Transverse colon (tissue), 4 donors: ENCODE data around the gene DDN. TPM values are rescaled to one million over a fixed set of nuclear protein-coding genes. Genes with fewer than 3 reads are reported as not detected.
A peak's percentile ranks its signal among the peaks of the same experiment; 100 is the strongest.

Experiments
- DNase-seq: peaks from one replicate; pipeline ENCODE4 v3.0.0-alpha.2; 2019
- H3K27ac ChIP-seq, 4 donors: fragments of 200-600 bp; sonication (generic); 2 replicates each; pipeline ENCODE4 v1.5.1; 2016 to 2018; ENCODE audit warnings: inconsistent platforms in 4 of 4
- H3K27me3 ChIP-seq: fragments of 200-600 bp; sonication (generic); 2 replicates; pipeline ENCODE4 v1.5.1; 2017; ENCODE audit warnings: inconsistent platforms
- H3K36me3 ChIP-seq, 4 donors: fragments of 200-600 bp; sonication (generic); 2 replicates each; pipeline ENCODE4 v1.5.1; 2017 to 2019; ENCODE audit warnings: inconsistent platforms in 4 of 4
- H3K4me1 ChIP-seq, 4 donors: fragments of 200-600 bp; sonication (generic); 2 replicates each; pipeline ENCODE4 v1.5.1; 2017 to 2020; ENCODE audit warnings: inconsistent platforms in 4 of 4
- H3K4me3 ChIP-seq, 4 donors: fragments of 200-600 bp; sonication (generic); 1 replicate in 1 of 4; 2 replicates in 3 of 4; pipeline versions ENCODE4 v1.5.1 to v1.6.1; 2017 to 2019; ENCODE audit warnings: inconsistent platforms in 4 of 4
- H3K9me3 ChIP-seq, 2 donors: fragments of 200-600 bp; sonication (generic); 2 replicates each; pipeline ENCODE4 v1.5.1; 2017 to 2019; ENCODE audit warnings: inconsistent platforms in 2 of 2
- EP300 ChIP-seq: sonication (generic); formaldehyde crosslinking; IDR thresholded peaks from one replicate; pipeline ENCODE4 v1.6.1; 2017; ENCODE audit warnings: antibody characterized with exemption, low read depth
- POLR2A ChIP-seq: fragments of 450-650 bp; IDR thresholded peaks from one replicate; pipeline ENCODE4 v1.6.1; 2016; ENCODE audit warnings: antibody characterized with exemption, mild to moderate bottlenecking, moderate library complexity
- POLR2AphosphoS5 ChIP-seq, 3 donors: sonication (generic); formaldehyde crosslinking; IDR thresholded peaks; one replicate each; pipeline ENCODE4 v1.6.1; 2016; ENCODE audit warnings: antibody characterized with exemption in 3 of 3
- WGBS, 2 donors: methylation state at CpG; one replicate each; pipeline ENCODE4 v1.1.5; 2018; ENCODE audit warnings: low coverage in 1 of 2; 5-methylcytosine and 5-hydroxymethylcytosine counted together
- in situ Hi-C, 4 donors: fragments of 200-750 bp; cut with MboI; loops; one replicate each; pipeline versions ENCODE4 v1.15.0 to v1.15.1; 2017; ENCODE audit warnings: low sequenced_read_pairs in 3 of 4, low pct_ligation_motif_present in 1 of 4, low pct_unique_long_range_greater_than_20kb in 1 of 4
- intact Hi-C: fragments of 100-400 bp; cut with DNase I; formaldehyde crosslinking; loops from one replicate; pipeline ENCODE4 v1.15.1; 2023; ENCODE audit warnings: low total_unique reads
- total RNA-seq, 4 donors: library from RNA; depleted of rRNA; stranded (reverse); fragments of >200 nt; gene quantifications; one replicate each; pipeline ENCODE4 v1.1.0, GENCODE V29; 2016
- TF ChIP-seq, protein P1 (sequence below), 5 experiments: fragments of 200-600 bp in 3 of 5; fragments of 450-650 bp in 2 of 5; sonication (generic) in 3 of 5; IDR thresholded peaks; 1 replicate in 2 of 5; 2 replicates in 3 of 5; pipeline ENCODE4 v1.5.1; 2016 to 2017; ENCODE audit warnings: antibody characterized with exemption in 5 of 5, inconsistent platforms in 3 of 5, mild to moderate bottlenecking in 2 of 5, moderate library complexity in 1 of 5

The DDN gene
- total RNA-seq, 4 donors from 2014 or later: 0.27 to 0.32 TPM; not detected in 2

DNA sequence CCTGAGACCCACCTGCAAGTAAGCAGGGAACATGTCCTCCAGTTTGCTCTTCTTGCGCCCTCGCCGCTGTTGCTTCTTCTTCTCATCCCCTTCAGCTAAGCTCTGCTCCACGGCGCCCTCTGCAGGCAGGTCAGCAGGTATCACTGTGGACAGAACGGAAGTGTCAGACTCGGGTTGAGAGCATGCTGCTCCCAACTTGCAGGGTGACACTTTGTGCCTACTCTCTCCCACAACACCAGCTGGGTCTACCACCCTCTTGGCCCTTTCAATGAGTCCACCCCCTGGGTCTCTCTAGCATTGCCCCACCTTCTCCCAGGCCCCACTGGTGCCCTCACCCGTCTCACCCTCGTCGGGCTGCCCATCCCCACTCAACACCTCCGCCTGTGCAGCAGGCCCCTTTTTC lies 44.7 kb upstream of the DDN start:
- no peak overlapping the region for H3K27ac ChIP-seq
- DNase-seq: peak; percentile 66
- intact Hi-C loops: no loop called here
- in situ Hi-C loops: no loop called here
- H3K27me3 ChIP-seq: no peaks in the 10 kb centered on the region
- no peak overlapping the region for H3K4me3 ChIP-seq
- H3K36me3 ChIP-seq: peaks cover 0 to 93% (median 51%) of the 10 kb centered on the region in 4 donors
- TF ChIP-seq, protein P1, sequence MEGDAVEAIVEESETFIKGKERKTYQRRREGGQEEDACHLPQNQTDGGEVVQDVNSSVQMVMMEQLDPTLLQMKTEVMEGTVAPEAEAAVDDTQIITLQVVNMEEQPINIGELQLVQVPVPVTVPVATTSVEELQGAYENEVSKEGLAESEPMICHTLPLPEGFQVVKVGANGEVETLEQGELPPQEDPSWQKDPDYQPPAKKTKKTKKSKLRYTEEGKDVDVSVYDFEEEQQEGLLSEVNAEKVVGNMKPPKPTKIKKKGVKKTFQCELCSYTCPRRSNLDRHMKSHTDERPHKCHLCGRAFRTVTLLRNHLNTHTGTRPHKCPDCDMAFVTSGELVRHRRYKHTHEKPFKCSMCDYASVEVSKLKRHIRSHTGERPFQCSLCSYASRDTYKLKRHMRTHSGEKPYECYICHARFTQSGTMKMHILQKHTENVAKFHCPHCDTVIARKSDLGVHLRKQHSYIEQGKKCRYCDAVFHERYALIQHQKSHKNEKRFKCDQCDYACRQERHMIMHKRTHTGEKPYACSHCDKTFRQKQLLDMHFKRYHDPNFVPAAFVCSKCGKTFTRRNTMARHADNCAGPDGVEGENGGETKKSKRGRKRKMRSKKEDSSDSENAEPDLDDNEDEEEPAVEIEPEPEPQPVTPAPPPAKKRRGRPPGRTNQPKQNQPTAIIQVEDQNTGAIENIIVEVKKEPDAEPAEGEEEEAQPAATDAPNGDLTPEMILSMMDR (IDR thresholded peaks at IDR 0.05): peak; percentile 58 to 71 (median 63)
- TF ChIP-seq EP300: no peak
- WGBS, 2 donors: 57 to 100% methylated on average over 4 to 11 of the region's 11 CpGs
- H3K9me3 ChIP-seq: no peaks in the 10 kb centered on the region
- H3K4me1 ChIP-seq: no peaks in the 10 kb centered on the region

DNA sequence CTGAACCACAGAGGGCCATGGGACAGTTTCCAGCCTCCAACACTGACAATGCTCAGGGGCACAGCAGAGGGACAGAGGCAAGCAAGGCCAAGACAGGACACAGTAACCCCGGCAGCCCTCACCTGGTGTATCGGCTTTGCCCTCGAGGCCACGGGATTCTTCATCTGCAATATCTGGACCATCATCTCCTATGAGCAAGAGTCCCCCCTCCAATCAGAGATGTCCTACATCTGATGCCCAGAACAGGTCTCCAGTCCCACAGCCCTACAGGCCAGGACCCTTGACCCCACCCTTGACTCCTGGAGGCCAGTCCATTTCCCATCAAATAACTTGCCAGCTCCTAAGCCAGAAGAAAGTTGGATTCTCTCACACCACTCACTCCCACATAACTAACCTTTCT lies 44.1 kb upstream of the DDN start:
- TF ChIP-seq POLR2AphosphoS5 (IDR thresholded peaks at IDR 0.05) (no peak), EP300 (no peak), POLR2A (no peak)
- TF ChIP-seq, protein P1 (IDR thresholded peaks at IDR 0.05): no peak
- WGBS, 2 donors: 93% methylated on average over 4 of the region's 4 CpGs; no CpG with 5 or more reads in 1 of the 2 donors
- H3K4me3 ChIP-seq: no peak overlapping the region
- no peaks in the 10 kb centered on the region for H3K9me3 ChIP-seq
- no peak overlapping the region for H3K27ac ChIP-seq
- in situ Hi-C loops (no loop called here), intact Hi-C loops (no loop called here)
- no peak for DNase-seq
- no peaks in the 10 kb centered on the region for H3K4me1 ChIP-seq
- peaks cover 0 to 93% (median 51%) of the 10 kb centered on the region in 4 donors for H3K36me3 ChIP-seq
- no peaks in the 10 kb centered on the region for H3K27me3 ChIP-seq

DNA sequence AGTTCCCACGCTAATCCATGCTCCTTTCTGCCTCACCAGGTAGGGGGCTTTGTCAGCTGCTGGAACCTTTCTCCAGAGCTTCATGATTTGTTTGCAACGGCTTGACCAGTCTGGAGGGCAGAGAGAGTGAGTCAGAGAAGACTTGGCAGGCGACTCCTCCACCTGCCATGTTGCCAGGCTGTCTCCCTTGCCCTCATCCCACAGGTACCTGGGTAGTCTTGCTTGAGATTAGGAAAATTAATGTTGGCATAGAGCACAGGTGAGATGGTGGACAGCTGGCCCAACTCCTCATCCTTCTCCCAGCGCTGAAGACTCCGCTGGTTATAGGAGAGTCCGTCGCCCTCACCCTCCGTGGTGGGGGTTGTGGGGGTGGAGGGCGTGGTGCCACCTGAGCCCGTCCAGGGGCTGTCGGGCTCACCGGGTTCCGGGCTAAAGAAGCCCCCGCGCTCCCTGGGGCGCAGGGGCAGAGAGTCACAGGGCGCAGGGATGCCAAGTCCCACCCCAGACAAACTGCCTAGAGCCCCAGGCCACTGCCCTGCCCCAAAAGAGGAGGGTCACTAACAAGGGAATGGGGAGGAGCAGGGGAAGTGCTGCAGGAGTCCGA lies 42.8 kb upstream of the DDN start:
- H3K4me3 ChIP-seq: no peak overlapping the region
- no peak overlapping the region for H3K27ac ChIP-seq
- H3K9me3 ChIP-seq: no peaks in the 10 kb centered on the region
- no peaks in the 10 kb centered on the region for H3K4me1 ChIP-seq
- no peaks in the 10 kb centered on the region for H3K27me3 ChIP-seq
- no peak for DNase-seq
- 88 to 100% methylated on average over 7 to 18 of the region's 18 CpGs for WGBS, 2 donors
- intact Hi-C loops (no loop called here), in situ Hi-C loops (no loop called here)
- no peak for TF ChIP-seq POLR2AphosphoS5 (IDR thresholded peaks at IDR 0.05)
- no peak for TF ChIP-seq POLR2A
- TF ChIP-seq EP300: no peak
- TF ChIP-seq, protein P1 (IDR thresholded peaks at IDR 0.05): no peak
- peaks cover 0 to 96% (median 51%) of the 10 kb centered on the region in 4 donors for H3K36me3 ChIP-seq

DNA sequence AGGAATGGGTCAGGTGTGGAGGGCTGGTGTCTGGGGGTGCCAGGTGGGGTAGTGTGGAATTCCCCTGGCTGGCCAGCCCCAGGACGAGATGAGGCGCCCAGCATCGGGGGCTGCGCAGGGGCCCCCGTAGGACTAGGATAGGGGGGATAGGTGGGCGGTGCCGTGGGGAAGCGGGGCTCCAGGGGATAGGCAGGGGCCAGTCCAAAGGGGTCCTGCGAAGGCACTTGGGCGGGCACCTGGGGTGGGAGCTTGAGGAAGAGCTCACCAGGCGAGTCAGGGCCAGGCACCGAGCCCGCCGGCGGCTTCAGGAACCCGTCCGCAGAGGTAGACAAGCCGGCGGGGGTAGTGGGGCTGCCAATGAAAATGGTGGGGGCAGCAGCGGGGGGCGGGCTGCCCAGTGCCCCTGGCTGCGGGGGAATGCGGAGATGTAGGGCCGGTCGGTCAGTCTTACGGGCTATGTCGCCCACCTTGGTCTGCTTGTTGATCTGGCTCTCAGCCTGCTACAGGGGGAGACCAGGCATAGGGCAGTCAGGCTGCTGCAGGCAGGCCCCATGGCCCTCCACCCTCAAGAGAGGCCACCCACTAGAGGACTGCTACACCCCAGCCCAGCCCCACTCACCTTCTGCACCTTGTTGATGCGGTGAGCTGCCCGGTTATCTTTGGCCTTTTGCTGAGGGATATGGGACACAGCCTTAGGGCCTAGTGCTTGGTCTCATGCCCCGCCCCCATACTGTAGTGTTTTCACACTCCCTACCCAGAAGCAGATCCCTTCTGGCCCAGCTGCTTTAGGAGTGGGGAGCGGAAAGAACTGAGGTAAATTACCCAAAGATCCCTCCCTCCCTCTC lies 42.1 kb upstream of the DDN start:
- Histone ChIP-seq H3K4me1 (no peaks in the 10 kb centered on the region), H3K36me3 (peaks cover 0 to 89% (median 51%) of the 10 kb centered on the region in 4 donors), H3K9me3 (no peaks in the 10 kb centered on the region), H3K27ac (no peak overlapping the region), H3K27me3 (no peaks in the 10 kb centered on the region), H3K4me3 (no peak overlapping the region)
- TF ChIP-seq, protein P1 (IDR thresholded peaks at IDR 0.05): no peak
- TF ChIP-seq EP300: no peak
- no peak for TF ChIP-seq POLR2AphosphoS5 (IDR thresholded peaks at IDR 0.05)
- no peak for TF ChIP-seq POLR2A
- no peak for DNase-seq
- WGBS, 2 donors: 90 to 94% methylated on average over 2 to 30 of the region's 31 CpGs
- in situ Hi-C loops: no loop called here
- intact Hi-C loops: no loop called here
